Hematopoietic multipotent progenitor cell treated with erythropoietin and hydrocortisone succinate and interleukin-3 and kit ligand, for 17 days (in vitro differentiated cells): ENCODE results near the gene MOK.
A peak's percentile ranks its signal among the peaks of the same experiment; 100 is the strongest.

Experiments used
- DNase-seq: peaks from one replicate; pipeline ENCODE4 v3.0.0-alpha.2; 2015; ENCODE audit warnings: low spot score

The MOK gene

GRCh38 chr14:102205560-102205959, 99.4 kb downstream of the MOK start:
- DNase-seq: no peak

DNA sequence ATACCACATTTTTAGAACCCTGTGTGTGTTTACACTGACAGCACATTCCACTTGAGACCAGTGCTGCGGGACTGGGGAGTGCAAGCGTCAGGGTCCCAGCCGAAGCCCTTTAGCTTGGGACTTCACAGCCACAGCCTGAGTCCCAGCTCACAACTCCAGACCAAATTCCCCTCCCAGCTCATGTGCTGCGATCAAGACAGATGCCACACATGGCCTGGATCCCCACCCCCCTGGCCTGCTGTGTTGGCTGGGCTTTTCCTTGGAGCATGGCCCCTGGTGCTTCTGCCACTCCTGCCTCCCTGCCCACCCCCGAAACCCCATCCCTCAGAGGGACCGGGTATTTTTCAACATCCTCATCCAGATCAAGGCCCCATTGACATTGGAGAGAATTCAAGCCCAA, 101.6 kb downstream of the MOK start:
- no peak for DNase-seq

DNA sequence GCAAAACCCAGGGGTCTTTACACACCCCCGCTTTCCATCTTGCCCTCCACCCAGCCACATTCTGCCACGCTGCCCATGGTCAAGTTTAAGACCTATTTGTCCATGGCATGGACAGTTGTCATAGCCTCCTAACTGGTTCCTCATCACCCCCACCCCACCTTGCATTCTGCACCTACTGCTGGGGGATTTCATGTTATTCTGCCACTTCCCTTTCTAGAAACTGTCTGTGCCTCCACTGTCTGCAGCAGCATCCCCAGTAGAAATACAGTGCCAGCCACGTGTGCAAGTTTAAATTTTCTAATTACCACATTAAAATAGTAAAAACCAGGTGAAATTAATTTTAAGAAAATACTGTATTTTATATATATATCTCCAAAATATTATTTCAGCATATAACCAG, 102.0 kb downstream of the MOK start:
- DNase-seq: no peak

- DNase-seq: no peak
Observed at GRCh38 chr14:102201776-102202175, 103.2 kb downstream of the MOK start.

- DNase-seq: no peak
Observed at GRCh38 chr14:102201353-102201738, 103.6 kb downstream of the MOK start.

GRCh38 chr14:102200690-102201352, 104.1 kb downstream of the MOK start:
- no peak for DNase-seq

DNA sequence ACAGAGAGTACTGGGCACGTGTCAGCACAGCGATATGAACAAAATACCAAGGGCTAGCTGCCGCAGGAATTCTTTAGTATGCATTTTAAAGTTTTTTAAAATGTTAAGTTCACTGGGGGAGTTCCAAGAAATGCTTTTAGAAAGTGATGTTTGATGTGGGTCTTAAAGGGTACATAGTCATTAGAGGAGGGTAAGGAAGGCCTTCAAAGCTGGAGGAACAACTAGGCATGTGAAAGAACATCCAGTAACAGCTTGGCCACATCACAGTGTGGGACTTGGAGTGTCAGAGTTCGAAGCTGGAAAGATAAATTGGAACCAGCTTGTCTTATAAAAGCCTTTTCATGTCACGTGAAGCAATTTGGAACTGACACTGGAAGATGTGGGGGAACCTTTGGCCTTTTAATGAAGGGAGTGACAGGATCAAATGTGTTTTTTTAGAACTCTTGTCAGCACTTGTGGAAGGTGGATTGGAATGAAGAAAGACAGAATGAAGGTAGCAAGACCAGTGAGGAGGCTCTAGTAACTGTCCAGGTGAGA, 107.6 kb downstream of the MOK start:
- no peak for DNase-seq

DNA sequence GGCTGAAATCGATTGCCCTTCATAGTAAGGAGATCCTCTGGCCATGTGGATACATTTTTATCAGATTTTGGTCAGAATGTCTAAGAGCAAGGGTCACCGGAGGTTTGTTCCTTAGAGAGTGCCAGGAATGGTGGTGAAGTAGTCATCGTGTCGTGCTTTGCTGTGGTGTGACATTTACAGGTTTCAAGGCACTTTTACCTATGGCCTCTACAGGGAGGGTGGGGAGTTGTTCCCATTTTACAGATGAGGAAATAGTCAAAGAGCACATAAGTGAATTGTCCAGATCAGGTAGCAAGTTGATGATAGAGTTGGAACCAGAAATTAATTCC, 108.1 kb downstream of the MOK start:
- no peak for DNase-seq

- DNase-seq: no peak
Observed at GRCh38 chr14:102196039-102196901, 108.7 kb downstream of the MOK start.

DNA sequence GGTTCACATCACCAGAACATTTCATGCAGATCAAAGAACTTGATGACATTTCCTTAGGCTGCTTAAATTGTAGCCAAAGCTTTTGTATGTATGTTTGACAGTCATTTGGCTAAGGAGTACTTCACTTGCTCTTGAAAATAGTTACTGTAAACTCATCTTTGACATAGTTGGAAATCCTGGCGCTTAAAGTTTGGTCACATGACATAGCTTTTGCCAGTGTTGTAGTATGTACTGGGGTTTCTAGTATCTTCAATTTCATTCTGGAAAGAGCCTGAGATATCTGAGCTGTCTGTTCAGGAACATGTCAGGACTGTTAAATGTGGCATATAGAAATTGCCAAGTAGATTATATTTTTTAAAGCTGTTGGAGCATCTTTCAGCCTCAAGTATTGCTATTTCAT, 109.5 kb downstream of the MOK start:
- DNase-seq: no peak

GRCh38 chr14:102194856-102195255, 110.1 kb downstream of the MOK start:
- DNase-seq: no peak

GRCh38 chr14:102192840-102193502, 112.0 kb downstream of the MOK start:
- no peak for DNase-seq

GRCh38 chr14:102189874-102190273, 115.1 kb downstream of the MOK start:
- DNase-seq: peak; percentile 39

DNA sequence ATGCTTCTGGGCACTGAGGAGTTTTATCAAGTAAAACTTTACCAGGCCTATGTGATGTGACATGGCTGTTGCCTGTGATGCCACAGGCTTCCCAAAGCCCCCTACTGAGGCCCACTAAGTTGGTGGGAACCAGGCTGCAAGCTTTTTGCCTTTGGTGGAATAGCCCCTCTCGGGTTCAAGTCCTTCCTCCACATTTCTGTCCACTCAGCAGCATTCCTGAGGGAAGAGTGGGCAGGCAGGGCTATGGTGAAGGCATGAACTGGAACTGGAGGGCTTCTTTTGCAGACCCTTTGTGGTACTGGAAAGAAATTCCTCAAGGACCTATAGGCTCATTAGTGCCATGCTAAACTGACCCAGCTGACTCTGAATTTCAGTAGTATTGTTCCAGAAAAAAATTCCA, 116.8 kb downstream of the MOK start:
- no peak for DNase-seq

GRCh38 chr14:102187568-102188001, 117.4 kb downstream of the MOK start:
- no peak for DNase-seq

DNA sequence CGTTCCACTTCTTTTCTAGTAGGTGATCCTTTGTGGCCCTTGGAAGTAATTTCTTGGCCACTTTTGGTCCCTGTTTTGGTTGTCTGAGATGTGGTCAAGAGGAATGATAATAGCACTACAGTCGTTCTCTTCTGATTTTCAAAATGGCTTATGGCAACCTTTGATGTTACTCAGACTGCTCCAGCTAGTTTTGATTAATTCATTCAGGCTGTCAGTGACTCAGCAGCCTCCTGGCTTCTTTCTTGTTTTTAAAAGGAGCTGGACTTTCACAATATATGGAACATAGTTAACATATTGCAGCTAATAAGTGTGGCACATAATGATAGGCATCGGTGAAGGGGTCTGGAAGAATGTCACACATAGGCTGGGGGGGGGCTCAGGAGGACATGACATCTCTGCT, 117.9 kb downstream of the MOK start:
- DNase-seq: no peak

DNA sequence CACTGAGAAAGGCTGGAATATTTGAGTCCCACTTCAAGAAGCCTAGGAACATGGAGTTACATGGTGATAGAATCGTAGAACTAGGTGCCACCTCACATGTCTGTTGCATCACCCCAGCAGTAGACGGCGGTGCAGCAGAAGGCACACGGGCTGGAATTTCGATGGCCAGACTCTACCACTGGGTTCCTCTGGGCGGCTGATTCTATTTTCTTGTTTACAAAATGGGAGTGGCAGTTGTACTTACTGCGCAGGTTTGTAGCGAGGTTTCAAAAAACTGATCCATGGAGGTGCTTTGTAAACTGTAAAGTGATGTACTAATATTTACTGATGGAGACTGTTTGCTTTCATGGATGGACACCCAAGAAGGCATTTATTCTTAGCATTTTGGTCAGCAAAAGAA, 119.6 kb downstream of the MOK start:
- DNase-seq: no peak

DNA sequence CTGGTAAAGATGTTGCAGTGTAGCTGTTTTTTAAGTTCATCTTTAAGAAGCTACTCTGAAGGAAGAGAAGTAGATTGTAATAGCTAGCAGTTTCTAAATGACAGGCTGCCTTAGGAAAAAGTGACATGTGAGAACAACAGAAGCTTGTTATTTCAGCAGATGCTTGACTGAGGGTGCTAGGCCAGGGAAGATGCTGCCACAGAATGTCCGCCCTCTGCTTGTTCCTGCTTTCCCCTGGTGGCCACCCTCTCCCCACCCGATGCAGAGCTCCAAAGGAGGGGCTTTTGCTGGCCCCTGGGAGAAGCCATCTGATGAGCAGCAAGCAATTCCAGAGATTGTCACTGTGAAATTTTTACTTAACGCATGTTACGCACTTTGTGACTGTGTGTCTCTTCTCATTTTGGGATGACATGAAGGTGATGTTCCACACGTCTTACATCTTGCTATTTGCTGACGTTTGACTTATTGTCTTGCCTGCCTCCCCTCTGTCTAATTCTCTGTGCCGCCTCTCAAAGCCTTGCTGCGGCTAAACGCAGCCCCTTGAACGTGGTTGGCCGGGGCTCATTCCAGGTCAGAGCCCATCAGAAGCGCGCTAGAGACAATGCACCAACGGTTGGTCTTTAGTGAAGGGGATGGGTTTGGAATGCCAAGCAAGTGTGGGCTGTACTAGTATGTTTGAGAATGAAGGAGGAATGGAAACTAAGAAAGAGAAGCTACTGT, 120.5 kb downstream of the MOK start:
- no peak for DNase-seq

- no peak for DNase-seq
Observed at GRCh38 chr14:102183886-102184285, 121.1 kb downstream of the MOK start.

- DNase-seq: no peak
Observed at GRCh38 chr14:102182936-102183619, 121.9 kb downstream of the MOK start.

GRCh38 chr14:102182190-102182589, 122.8 kb downstream of the MOK start:
- DNase-seq: no peak

DNA sequence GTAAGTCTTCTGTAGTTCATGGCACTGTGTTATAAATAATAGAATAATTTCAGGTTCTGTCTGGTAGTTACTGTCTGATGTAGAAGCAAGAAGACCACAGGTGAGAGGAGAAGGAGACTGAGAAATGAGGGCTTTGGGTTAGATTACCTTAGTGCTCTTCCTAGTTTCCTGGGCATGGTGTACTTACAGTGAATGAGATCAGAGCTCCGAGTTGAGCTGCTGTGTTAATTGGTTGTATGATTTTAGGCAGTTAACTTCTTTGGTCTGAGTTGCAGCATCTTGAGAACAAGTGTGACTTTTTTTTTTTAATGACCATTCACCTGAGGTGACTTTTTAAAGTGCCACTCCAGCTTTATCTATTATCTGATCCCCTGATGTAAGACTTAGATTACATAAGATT, 123.8 kb downstream of the MOK start:
- no peak for DNase-seq
